ENCODE results near the gene RBL1. TPM values are rescaled to one million over a fixed set of nuclear protein-coding genes. Genes with fewer than 3 reads are reported as not detected.
A peak's percentile ranks its signal among the peaks of the same experiment; 100 is the strongest.

RBL1 gene
- total and polyA plus RNA-seq, 8 donors = 9.8 to 15.4 (median 12.7) TPM

DNA sequence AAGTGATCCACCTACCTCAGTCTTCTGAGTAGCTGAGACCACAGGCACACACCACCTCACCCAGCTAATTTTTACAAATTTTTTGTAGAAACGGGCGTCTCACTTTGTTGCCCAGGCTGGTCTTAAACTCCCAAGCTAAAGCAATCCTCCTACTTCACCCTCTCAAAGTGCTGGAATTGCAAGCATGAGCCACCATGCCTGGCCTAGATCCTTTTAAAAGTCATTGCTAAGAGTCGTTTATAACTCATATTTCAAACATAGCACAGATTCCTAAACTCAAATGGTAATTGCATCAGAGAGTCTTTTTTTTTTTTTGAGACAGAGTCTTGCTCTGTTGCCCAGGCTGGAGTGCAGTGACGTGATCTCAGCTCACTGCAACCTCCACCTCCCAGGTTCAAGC, 136.6 kb downstream of the RBL1 start:
- Histone ChIP-seq H3K36me3 (no peaks in the 10 kb centered on the region), H3K27ac (no peak overlapping the region), H3K4me3 (no peak overlapping the region), H3K27me3 (no peaks in the 10 kb centered on the region), H3K4me1 (peaks cover 4 to 42% of the 10 kb centered on the region in 2 donors), H3K9me3 (peaks cover 0 to 5% of the 10 kb centered on the region in 2 donors)
- ATAC-seq (no peak), DNase-seq (no peak)
- intact Hi-C loops (cut with DNase I) = no loop called here
- TF ChIP-seq CTCF (IDR thresholded peaks at IDR 0.05) = no peak

- peak; percentile 80 for ATAC-seq
- Histone ChIP-seq H3K4me3 (no peak overlapping the region), H3K36me3 (no peaks in the 10 kb centered on the region), H3K27ac (peak overlapping the region; percentile 56 to 79), H3K27me3 (no peaks in the 10 kb centered on the region), H3K4me1 (peaks cover 4 to 42% of the 10 kb centered on the region in 2 donors), H3K9me3 (peaks cover 0 to 5% of the 10 kb centered on the region in 2 donors)
- intact Hi-C loops (cut with DNase I) = no loop called here
- peak in 1 of 4 donors; percentile 38 for DNase-seq
- no peak for TF ChIP-seq CTCF (IDR thresholded peaks at IDR 0.05)
Observed at GRCh38 chr20:36957875-36958667, 137.7 kb downstream of the RBL1 start.

- ATAC-seq = no peak
- TF ChIP-seq CTCF (IDR thresholded peaks at IDR 0.05) = no peak
Observed at GRCh38 chr20:36956674-36957073, 139.1 kb downstream of the RBL1 start.

DNA sequence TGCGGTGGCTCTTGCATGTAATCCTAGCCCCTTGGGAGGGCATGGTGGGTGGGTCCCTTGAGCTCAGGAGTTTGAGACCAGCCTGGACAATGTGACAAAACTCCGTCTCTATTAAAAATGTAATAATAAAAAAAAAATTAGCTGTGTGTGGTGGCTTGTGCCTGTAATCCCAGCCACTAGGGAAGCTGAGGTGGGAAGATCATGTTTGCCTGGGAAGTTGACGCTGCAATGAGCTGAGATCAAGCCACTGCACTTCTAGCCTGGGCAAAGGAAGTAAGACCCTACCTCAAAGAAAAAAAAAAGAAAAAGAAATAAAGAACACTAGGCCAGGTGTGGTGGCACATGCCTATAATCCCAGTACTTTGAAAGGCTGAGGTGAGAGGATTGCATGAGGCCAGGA, 139.8 kb downstream of the RBL1 start:
- Histone ChIP-seq H3K36me3 (no peaks in the 10 kb centered on the region), H3K4me1 (peaks cover 4 to 51% of the 10 kb centered on the region in 2 donors), H3K9me3 (no peaks in the 10 kb centered on the region), H3K27me3 (no peaks in the 10 kb centered on the region), H3K4me3 (no peak overlapping the region), H3K27ac (no peak overlapping the region)
- ATAC-seq (no peak), DNase-seq (no peak)
- intact Hi-C loops (cut with DNase I) = no loop called here
- no peak for TF ChIP-seq CTCF (IDR thresholded peaks at IDR 0.05)

More at GRCh38 chr20:36956674-36957073, 139.1 kb downstream of the RBL1 start:
- no peak overlapping the region for H3K27ac ChIP-seq
- no peaks in the 10 kb centered on the region for H3K36me3 ChIP-seq
- peaks cover 4 to 51% of the 10 kb centered on the region in 2 donors for H3K4me1 ChIP-seq
- intact Hi-C loops (cut with DNase I) = no loop called here
- no peak for DNase-seq
- H3K27me3 ChIP-seq = no peaks in the 10 kb centered on the region
- no peaks in the 10 kb centered on the region for H3K9me3 ChIP-seq
- no peak overlapping the region for H3K4me3 ChIP-seq

DNA sequence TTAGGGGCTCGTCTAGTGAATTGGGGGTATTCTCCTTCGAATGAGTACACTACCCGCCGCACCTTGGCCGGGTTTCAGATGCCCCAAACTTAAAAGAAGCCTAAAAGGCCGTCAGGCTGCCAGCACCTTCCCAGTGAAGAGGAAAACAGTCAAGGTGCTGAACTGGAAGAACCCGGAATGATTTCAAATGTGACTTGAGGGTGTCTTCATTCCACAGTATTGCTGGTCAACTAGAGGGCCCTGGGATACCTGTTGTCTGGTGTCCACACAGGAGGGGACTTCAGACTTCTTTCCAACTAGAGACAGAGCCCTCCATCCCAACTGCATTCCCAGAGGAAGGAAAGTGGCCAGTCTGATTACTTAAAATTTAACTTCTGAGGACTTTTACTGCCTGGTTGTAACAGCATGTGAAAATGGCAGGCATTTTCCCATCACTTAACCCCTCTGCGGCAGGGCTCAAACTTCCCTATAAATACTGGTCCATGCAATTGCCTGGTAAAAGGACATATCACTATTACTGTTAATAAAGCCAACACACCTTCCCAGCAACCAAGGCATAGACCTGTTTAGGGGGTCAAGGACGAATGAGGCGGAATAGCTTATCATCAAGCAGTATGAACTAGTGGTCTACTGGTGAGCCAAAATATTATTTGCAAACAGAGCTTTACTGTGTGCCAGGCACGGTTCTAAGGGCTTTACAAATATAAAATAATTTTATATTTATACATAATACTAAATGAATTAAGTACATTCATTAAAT, 143.6 kb downstream of the RBL1 start:
- H3K4me1 ChIP-seq = peaks cover 11 to 62% of the 10 kb centered on the region in 2 donors
- peak overlapping the region; percentile 90 to 97 for H3K27ac ChIP-seq
- peak overlapping the region; percentile 90 to 100 for H3K4me3 ChIP-seq
- no peak for TF ChIP-seq CTCF (IDR thresholded peaks at IDR 0.05)
- intact Hi-C loops (cut with DNase I) = no loop called here
- H3K27me3 ChIP-seq = no peaks in the 10 kb centered on the region
- H3K9me3 ChIP-seq = no peaks in the 10 kb centered on the region
- no peaks in the 10 kb centered on the region for H3K36me3 ChIP-seq
- DNase-seq = no peak
- ATAC-seq = peak; percentile 10

Data from left lung (tissue), 10 donors.